BJ (cell line): Measurements from ENCODE around the gene ANKZF1. TPM values are rescaled to one million over a fixed set of nuclear protein-coding genes. Genes with fewer than 3 reads are reported as not detected.

Experiments
- CTCF ChIA-PET: fragments of 350-600 bp; formaldehyde crosslinking; extraction: SDS; loops from one replicate; lab custom pipeline; 2021; ENCODE audit warnings: antibody characterized with exemption, inconsistent platforms; lab: Yijun Ruan, JAX
- POLR2A ChIA-PET: fragments of 300-600 bp; sonication (Branson Sonifier 250); formaldehyde crosslinking; extraction: SDS; loops from one replicate; lab custom pipeline; 2021; ENCODE audit warnings: antibody characterized with exemption; lab: Charles Lee
- DNase-seq: peaks from one replicate; pipeline ENCODE4 v3.0.0-alpha.2; 2011; ENCODE audit warnings: low read depth
- H3K27me3 ChIP-seq: 2 replicates; pipeline ENCODE4 v1.6.0; 2011; ENCODE audit warnings: low read length; ENCODE audit not compliant: control insufficient read depth, insufficient read depth
- H3K36me3 ChIP-seq: 2 replicates; pipeline ENCODE4 v1.5.1; 2011; ENCODE audit warnings: low read length; ENCODE audit not compliant: control insufficient read depth, insufficient read depth
- H3K4me3 ChIP-seq: 2 replicates; pipeline ENCODE4 v1.5.1; 2011; ENCODE audit warnings: low read depth, mild to moderate bottlenecking, control low read depth, low read length
- CTCF ChIP-seq: IDR thresholded peaks from 2 replicates; pipeline ENCODE4 v1.5.1; 2011; ENCODE audit warnings: low read depth, mild to moderate bottlenecking, control low read depth, inconsistent platforms, low read length, moderate library complexity; ENCODE audit not compliant: insufficient read depth
- polyA plus RNA-seq: library from polyadenylated mRNA; depleted of rRNA; stranded (reverse); fragments of >200 nt; gene quantifications from 2 replicates; pipeline ENCODE4 v1.2.3, GENCODE V29; 2011

ANKZF1 gene
- polyA plus RNA-seq, 1 experiment: 37.7 TPM

DNA sequence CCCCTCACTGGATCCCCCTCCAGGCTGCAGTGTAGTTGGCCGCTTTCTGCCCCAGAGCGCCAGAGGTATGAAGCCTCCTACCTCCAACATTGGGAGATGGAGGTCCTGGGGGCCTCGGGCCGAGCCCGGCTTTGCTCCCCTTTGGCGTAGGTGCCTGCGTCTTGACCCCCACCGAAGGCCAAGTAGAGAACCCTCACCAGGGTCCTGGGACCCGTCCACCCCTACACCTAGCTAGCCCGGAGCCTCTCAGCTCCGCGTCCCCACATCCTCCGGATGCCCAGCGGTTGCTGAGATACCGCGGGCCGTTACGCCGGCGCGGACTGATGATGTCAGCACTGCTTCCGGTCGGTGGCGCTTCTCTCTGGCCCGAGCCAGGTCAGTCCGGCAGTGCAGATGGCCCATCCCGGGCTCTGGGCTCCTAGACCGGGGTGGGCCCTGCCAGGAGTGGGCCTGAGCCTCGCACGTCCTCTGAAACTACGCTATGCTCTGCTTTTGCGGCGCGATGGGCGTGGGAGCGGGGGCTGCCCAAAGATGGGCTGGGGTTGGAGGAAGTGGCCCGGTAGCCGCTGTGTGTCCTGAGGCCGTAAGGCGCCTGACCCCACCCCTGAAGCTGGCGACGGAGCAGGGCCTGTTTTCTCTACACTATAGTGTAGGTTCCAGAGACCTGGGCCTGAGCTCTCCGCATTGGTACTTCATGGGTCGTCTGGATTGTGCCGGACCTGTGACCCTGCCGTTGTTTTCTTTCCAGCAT, 15.7 kb downstream of the ANKZF1 start, which contains the start of the genes GLB1L and STK16:
Gene GLB1L, minus strand, starts transcription at position 297 of the 751 bp plus-strand sequence. CDS start 1,871 bp downstream, outside the sequence.
Gene STK16, plus strand, starts transcription at position 332 of the 751 bp plus-strand sequence. CDS start 521 bp downstream, outside the sequence.
- TF ChIP-seq CTCF: no peak
- H3K36me3 ChIP-seq: peaks cover 10% of the 10 kb centered on the region
- no peak for DNase-seq
- ChIA-PET CTCF (interaction anchor here (0.7 to 3.7 kb wide), 12 partner anchors 8 to 74 kb away, joined by 3 to 22 read pairs (median 4); partner anchors contain the start of genes ANKZF1, ATG9A, DNAJB2 and TUBA4A), POLR2A (interaction anchor here (0.6 to 1.1 kb wide), 4 partner anchors 15 to 1392 kb away, joined by 3 to 5 read pairs (median 3); partner anchors contain the start of genes ANKZF1 and ATG9A)
- no peaks in the 10 kb centered on the region for H3K27me3 ChIP-seq
- peak within 1 kb of the TSS; percentile 90 for H3K4me3 ChIP-seq

DNA sequence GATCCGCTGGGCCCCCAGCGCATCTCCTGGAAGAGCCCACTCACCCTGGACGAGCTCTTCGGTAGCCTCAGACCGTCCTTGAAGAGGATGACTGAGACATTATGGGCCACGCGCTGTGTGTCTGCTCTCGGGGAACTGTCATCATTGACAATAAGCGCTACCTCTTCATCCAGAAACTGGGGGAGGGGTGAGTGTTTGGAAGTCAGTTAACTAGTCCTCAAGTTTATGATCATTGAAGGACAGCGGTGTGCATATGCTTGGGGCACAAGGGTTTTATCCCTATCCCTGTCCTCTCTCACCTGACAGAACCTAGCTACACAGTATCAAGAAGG, 16.3 kb downstream of the ANKZF1 start:
- DNase-seq: no peak
- Histone ChIP-seq H3K36me3 (peaks cover 10% of the 10 kb centered on the region), H3K27me3 (no peaks in the 10 kb centered on the region), H3K4me3 (peak overlapping the region; percentile 90)
- TF ChIP-seq CTCF: no peak
- ChIA-PET CTCF (interaction anchor here (0.7 to 3.7 kb wide), 8 partner anchors 16 to 285 kb away, joined by 3 to 22 read pairs (median 5); partner anchors contain the start of genes ANKZF1, ATG9A and DNAJB2), POLR2A (interaction anchor here (0.6 to 1.1 kb wide), 2 partner anchors 16 to 65 kb away, joined by 3 to 5 read pairs; partner anchors contain the start of genes ANKZF1 and ATG9A)

- POLR2A ChIA-PET: no interaction called here
- DNase-seq: no peak
- Histone ChIP-seq H3K27me3 (no peaks in the 10 kb centered on the region), H3K4me3 (no peak overlapping the region), H3K36me3 (peaks cover 10% of the 10 kb centered on the region)
- CTCF ChIA-PET: interaction anchor here (0.7 to 3.7 kb wide), 4 partner anchors 48 to 284 kb away, joined by 3 to 22 read pairs (median 4); no protein-coding TSS in a partner anchor
- TF ChIP-seq CTCF: no peak
These were observed 17.0 kb downstream of the ANKZF1 start for GRCh38 chr2:219246559-219246958.

DNA sequence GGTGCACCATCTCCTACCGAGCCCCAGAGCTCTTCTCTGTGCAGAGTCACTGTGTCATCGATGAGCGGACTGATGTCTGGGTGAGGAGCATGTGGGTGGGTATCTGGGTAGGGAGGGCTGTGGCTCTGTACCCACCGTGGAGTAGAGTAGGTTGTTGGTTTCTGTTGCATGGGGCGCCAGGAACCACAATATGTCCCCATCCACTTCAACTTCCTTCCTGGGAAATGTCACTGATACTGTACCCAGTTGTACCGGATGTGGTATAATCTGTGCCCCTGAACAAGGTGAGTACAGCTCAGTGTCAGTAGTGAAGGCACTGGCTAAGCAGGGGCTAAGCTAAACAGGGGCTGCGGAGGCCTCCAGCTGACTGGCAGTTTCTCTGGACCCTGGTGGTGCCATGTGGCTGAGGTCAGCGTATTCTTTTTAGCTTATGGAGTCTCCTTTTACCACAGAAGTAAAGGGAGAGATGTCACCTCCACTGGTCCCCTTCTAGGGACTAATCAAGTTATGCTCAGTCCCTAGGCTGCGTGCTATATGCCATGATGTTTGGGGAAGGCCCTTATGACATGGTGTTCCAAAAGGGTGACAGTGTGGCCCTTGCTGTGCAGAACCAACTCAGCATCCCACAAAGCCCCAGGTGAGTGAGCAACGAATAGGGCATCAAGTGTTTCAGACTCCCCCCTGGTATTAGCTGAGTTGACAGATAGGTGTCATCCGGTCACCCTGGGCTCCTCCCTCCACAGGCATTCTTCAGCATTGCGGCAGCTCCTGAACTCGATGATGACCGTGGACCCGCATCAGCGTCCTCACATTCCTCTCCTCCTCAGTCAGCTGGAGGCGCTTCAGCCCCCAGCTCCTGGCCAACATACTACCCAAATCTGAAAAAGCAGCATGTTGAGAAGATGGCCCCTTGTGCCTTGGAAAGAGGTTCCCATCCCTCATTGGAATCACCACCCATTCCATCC, 18.4 kb downstream of the ANKZF1 start:
- Histone ChIP-seq H3K4me3 (no peak overlapping the region), H3K36me3 (peaks cover 10% of the 10 kb centered on the region), H3K27me3 (no peaks in the 10 kb centered on the region)
- CTCF ChIA-PET: interaction anchor here (0.9 to 9.5 kb wide), 4 partner anchors 26 to 47 kb away, joined by 3 to 61 read pairs (median 9); partner anchors contain the start of gene DNAJB2
- POLR2A ChIA-PET: interaction anchor here (1.3 kb wide), 1 partner anchor 18 kb away, joined by 3 read pairs; the partner anchor contains the start of genes ANKZF1 and ATG9A
- no peak for DNase-seq
- TF ChIP-seq CTCF: no peak
